ENCODE data around the gene APLN.

The APLN gene

DNA sequence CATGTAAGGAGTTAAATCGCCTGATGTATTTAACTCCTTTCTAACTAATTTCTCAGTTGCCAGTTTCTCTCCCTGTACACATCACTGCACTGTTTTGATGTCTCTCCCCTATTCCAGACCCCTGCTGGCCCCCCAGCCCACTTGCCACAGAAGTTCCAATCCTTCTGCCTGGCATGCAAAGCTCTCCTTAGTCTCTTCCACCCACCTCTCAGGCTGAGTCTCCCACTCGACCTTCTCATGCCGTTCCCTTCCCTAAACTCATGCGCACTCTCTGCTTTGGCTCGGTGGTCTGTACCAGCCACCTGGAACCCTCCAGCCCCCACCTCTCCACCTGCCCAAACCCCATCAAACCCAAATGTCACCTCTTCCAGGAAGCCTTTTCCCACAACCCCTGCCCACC, 56.9 kb downstream of the APLN start:
- DNase-seq (ENCODE audit: low read depth, low spot score), result no peak
- H3K4me3 ChIP-seq (ENCODE audit: low read depth, low read length), result no peak overlapping the region
- in situ Hi-C loops (cut with HindIII; ENCODE audit: low sequenced_read_pairs), result no loop called here
- TF ChIP-seq, protein P1, sequence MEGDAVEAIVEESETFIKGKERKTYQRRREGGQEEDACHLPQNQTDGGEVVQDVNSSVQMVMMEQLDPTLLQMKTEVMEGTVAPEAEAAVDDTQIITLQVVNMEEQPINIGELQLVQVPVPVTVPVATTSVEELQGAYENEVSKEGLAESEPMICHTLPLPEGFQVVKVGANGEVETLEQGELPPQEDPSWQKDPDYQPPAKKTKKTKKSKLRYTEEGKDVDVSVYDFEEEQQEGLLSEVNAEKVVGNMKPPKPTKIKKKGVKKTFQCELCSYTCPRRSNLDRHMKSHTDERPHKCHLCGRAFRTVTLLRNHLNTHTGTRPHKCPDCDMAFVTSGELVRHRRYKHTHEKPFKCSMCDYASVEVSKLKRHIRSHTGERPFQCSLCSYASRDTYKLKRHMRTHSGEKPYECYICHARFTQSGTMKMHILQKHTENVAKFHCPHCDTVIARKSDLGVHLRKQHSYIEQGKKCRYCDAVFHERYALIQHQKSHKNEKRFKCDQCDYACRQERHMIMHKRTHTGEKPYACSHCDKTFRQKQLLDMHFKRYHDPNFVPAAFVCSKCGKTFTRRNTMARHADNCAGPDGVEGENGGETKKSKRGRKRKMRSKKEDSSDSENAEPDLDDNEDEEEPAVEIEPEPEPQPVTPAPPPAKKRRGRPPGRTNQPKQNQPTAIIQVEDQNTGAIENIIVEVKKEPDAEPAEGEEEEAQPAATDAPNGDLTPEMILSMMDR (IDR thresholded peaks at IDR 0.05; ENCODE audit: low read depth, low read length), result no peak

DNA sequence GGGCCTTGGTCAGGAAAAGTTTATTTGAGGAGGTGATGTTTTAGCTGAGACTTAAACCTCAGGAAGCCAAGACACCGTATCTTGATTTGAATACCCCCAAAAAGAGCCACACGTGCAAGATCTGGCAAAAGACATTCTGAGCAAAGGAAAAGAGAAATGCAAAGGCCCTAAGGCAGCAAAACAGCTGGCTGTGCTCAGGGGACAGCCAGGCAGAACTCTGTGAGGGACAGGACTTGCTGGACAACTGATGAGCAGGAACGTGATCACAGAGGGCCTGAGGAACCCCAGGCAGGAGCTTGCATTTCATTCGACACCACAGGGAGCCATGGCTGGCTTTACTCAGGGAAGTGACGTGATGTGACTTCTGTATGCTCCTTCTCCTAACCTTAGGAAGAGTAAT, 58.7 kb downstream of the APLN start:
- TF ChIP-seq, protein P1 (IDR thresholded peaks at IDR 0.05; ENCODE audit: low read depth, low read length), result no peak
- in situ Hi-C loops (cut with HindIII; ENCODE audit: low sequenced_read_pairs), result no loop called here
- no peak for DNase-seq (ENCODE audit: low read depth, low spot score)
- H3K4me3 ChIP-seq (ENCODE audit: low read depth, low read length), result no peak overlapping the region
